ENCODE measurements around the gene RAB11A. TPM values are rescaled to one million over a fixed set of nuclear protein-coding genes. Genes with fewer than 3 reads are reported as not detected.

Gene RAB11A
- total and polyA plus RNA-seq, 2 donors (not counting 1 experiment from before 2014, with no cell fraction given) = 56.8 to 501 TPM

- Histone ChIP-seq H3K27ac (ENCODE audit: insufficient read depth, low read length) (no peak overlapping the region), H3K9ac (ENCODE audit: insufficient read depth, low read length) (no peak overlapping the region), H4K20me1 (ENCODE audit: control insufficient read depth, extremely low read depth, insufficient read depth, low read length) (no peaks in the 10 kb centered on the region), H3K9me3 (ENCODE audit: control insufficient read depth, insufficient read depth, low read depth, low read length) (no peaks in the 10 kb centered on the region), H3K4me1 (ENCODE audit: control insufficient read depth, extremely low read depth, insufficient read depth, low read length) (no peaks in the 10 kb centered on the region), H3K79me2 (ENCODE audit: control insufficient read depth, insufficient read depth, low read length) (no peaks in the 10 kb centered on the region), H3K4me2 (ENCODE audit: extremely low read depth, insufficient read depth, low read length) (no peak overlapping the region), H3K36me3 (ENCODE audit: control insufficient read depth, insufficient read depth, low read length) (no peaks in the 10 kb centered on the region), H3K4me3 (replicated peaks in 1 of 4; ENCODE audit: control extremely low read depth in 1 of 4, insufficient read depth in 1 of 4, low read depth in 3 of 4, low read length in 4 of 4) (no peak overlapping the region), H3K27me3 (ENCODE audit: control insufficient read depth, insufficient read depth, low read length) (no peaks in the 10 kb centered on the region), H2AFZ (ENCODE audit: low read length) (no peak overlapping the region)
- DNase-seq (ENCODE audit: low read depth in 2 of 2) = no peak
- TF ChIP-seq CTCF (conservative IDR thresholded peaks at IDR 0.05 in 1 of 2, IDR thresholded peaks at IDR 0.05 in 1 of 2; ENCODE audit: low read depth in 1 of 2, low read length in 2 of 2) = no peak
- no peak for TF ChIP-seq EZH2 (IDR thresholded peaks at IDR 0.05; ENCODE audit: low read length, missing control alignments)
Observed at GRCh38 chr15:65884511-65884910, 15.2 kb downstream of the RAB11A start.

GRCh38 chr15:65885668-65886218 lies 16.5 kb downstream of the RAB11A start:
- no peaks in the 10 kb centered on the region for H3K27me3 ChIP-seq (ENCODE audit: control insufficient read depth, insufficient read depth, low read length)
- no peak overlapping the region for H3K4me3 ChIP-seq (replicated peaks in 1 of 4; ENCODE audit: control extremely low read depth in 1 of 4, insufficient read depth in 1 of 4, low read depth in 3 of 4, low read length in 4 of 4)
- no peak overlapping the region for H3K27ac ChIP-seq (ENCODE audit: insufficient read depth, low read length)
- H3K4me2 ChIP-seq (ENCODE audit: extremely low read depth, insufficient read depth, low read length) = no peak overlapping the region
- H3K4me1 ChIP-seq (ENCODE audit: control insufficient read depth, extremely low read depth, insufficient read depth, low read length) = no peaks in the 10 kb centered on the region
- no peak for DNase-seq (ENCODE audit: low read depth in 2 of 2)
- TF ChIP-seq EZH2 (IDR thresholded peaks at IDR 0.05; ENCODE audit: low read length, missing control alignments) (no peak), CTCF (conservative IDR thresholded peaks at IDR 0.05 in 1 of 2, IDR thresholded peaks at IDR 0.05 in 1 of 2; ENCODE audit: low read depth in 1 of 2, low read length in 2 of 2) (no peak)
- H4K20me1 ChIP-seq (ENCODE audit: control insufficient read depth, extremely low read depth, insufficient read depth, low read length) = no peaks in the 10 kb centered on the region
- no peak overlapping the region for H2AFZ ChIP-seq (ENCODE audit: low read length)
- no peaks in the 10 kb centered on the region for H3K9me3 ChIP-seq (ENCODE audit: control insufficient read depth, insufficient read depth, low read depth, low read length)
- H3K79me2 ChIP-seq (ENCODE audit: control insufficient read depth, insufficient read depth, low read length) = no peaks in the 10 kb centered on the region
- no peak overlapping the region for H3K9ac ChIP-seq (ENCODE audit: insufficient read depth, low read length)
- H3K36me3 ChIP-seq (ENCODE audit: control insufficient read depth, insufficient read depth, low read length) = no peaks in the 10 kb centered on the region

DNA sequence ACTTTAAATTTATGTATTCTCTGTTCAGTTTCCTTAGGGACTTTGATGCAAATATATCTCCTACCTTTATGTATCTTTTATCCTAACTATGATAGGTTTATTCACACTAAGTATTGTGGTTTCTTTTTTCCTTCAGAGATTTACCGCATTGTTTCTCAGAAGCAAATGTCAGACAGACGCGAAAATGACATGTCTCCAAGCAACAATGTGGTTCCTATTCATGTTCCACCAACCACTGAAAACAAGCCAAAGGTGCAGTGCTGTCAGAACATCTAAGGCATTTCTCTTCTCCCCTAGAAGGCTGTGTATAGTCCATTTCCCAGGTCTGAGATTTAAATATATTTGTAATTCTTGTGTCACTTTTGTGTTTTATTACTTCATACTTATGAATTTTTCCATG lies 18.3 kb downstream of the RAB11A start:
- TF ChIP-seq CTCF (conservative IDR thresholded peaks at IDR 0.05 in 1 of 2, IDR thresholded peaks at IDR 0.05 in 1 of 2; ENCODE audit: low read depth in 1 of 2, low read length in 2 of 2) (no peak), EZH2 (IDR thresholded peaks at IDR 0.05; ENCODE audit: low read length, missing control alignments) (no peak)
- Histone ChIP-seq H3K36me3 (ENCODE audit: control insufficient read depth, insufficient read depth, low read length) (no peaks in the 10 kb centered on the region), H3K4me3 (replicated peaks in 1 of 4; ENCODE audit: control extremely low read depth in 1 of 4, insufficient read depth in 1 of 4, low read depth in 3 of 4, low read length in 4 of 4) (no peak overlapping the region), H3K4me1 (ENCODE audit: control insufficient read depth, extremely low read depth, insufficient read depth, low read length) (no peaks in the 10 kb centered on the region), H3K4me2 (ENCODE audit: extremely low read depth, insufficient read depth, low read length) (no peak overlapping the region), H3K27me3 (ENCODE audit: control insufficient read depth, insufficient read depth, low read length) (no peaks in the 10 kb centered on the region), H3K9ac (ENCODE audit: insufficient read depth, low read length) (no peak overlapping the region), H3K9me3 (ENCODE audit: control insufficient read depth, insufficient read depth, low read depth, low read length) (no peaks in the 10 kb centered on the region), H3K27ac (ENCODE audit: insufficient read depth, low read length) (no peak overlapping the region), H4K20me1 (ENCODE audit: control insufficient read depth, extremely low read depth, insufficient read depth, low read length) (no peaks in the 10 kb centered on the region), H3K79me2 (ENCODE audit: control insufficient read depth, insufficient read depth, low read length) (no peaks in the 10 kb centered on the region), H2AFZ (ENCODE audit: low read length) (no peak overlapping the region)
- DNase-seq (ENCODE audit: low read depth in 2 of 2) = no peak

Data from fibroblast of lung (primary cell).